ENCODE data around the gene CES3.

CES3 gene

DNA sequence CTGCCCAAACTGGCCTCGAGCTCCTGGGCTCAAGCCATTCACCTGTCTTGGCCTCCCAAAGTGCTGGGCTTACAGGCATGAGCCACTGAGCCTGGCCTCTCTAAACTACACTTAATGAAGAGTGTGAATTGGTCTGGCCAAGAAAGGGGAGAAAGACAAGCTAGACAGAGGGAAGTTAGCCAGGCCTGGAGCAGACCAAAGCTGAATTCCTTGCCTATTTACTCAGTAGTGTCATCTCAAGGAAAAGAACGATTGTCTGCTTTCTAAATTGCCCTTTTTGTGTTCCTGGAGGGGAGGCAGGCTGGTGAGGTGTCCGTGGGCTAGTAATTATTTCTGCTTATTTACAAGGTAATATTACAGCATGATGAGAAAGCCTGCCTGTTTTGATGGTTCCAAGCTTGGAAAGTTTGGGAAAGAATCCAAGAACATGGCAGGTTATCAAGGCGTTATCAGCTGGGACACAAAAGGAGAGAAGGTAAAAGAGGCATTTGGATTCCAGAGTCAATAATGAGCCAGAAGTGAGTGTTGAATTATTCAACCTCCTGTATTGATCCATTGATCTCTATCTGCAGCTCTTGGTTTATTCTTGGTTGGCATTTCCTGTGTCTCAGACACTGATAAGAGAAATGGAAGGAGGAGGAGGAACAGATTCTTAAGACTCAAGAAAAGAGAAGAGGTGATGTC lies 61.6 kb downstream of the CES3 start:
- no peak overlapping the region for H3K4me3 ChIP-seq (ENCODE audit: low read length)
- TF ChIP-seq ZNF274 (IDR thresholded peaks at IDR 0.05; ENCODE audit: low read depth, low read length) = no peak

DNA sequence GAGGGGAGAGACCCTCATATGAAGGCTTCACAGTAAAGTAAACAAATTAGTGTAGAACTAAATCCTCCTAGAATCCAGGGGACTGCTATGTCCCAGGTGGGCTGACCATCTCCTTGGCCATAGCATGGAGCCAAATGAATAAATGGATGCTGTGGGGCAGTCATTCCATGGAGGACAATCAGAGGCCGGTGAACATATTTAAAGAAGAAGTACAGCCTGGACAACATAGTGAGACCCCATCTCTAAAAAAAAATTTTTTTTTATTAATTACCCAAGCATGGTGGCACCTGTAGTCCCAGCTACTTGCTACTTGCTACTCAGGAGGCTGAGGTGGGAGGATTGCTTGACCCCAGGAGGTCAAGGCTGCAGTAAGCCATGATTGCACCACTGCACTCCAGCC lies 62.6 kb downstream of the CES3 start:
- no peak overlapping the region for H3K4me3 ChIP-seq (ENCODE audit: low read length)
- no peak for TF ChIP-seq ZNF274 (IDR thresholded peaks at IDR 0.05; ENCODE audit: low read depth, low read length)

Data from GM08714 (cell line).